ENCODE results near the gene RASA1. TPM values are rescaled to one million over a fixed set of nuclear protein-coding genes. Genes with fewer than 3 reads are reported as not detected.

Gene RASA1
- total RNA-seq, 1 experiment from 2014 or later = 23.9 TPM

Other genes starting within 250 kb of the RASA1 start
- 63.2 TPM for gene CCNH, start 145.0 kb downstream of the RASA1 start, total RNA-seq (2021; ENCODE audit: unreplicated experiment)

Measured in HCT116 (cell line).